GM18511 (cell line): ENCODE measurements around the gene TMEM117.

ENCODE experiments used
- ATAC-seq: cut with Tn5 transposase; IDR thresholded peaks from one replicate; pipeline ENCODE4 v1.9.1; 2021; ENCODE audit warnings: mild to moderate bottlenecking, moderate library complexity; ENCODE audit not compliant: unreplicated experiment

Gene TMEM117

DNA sequence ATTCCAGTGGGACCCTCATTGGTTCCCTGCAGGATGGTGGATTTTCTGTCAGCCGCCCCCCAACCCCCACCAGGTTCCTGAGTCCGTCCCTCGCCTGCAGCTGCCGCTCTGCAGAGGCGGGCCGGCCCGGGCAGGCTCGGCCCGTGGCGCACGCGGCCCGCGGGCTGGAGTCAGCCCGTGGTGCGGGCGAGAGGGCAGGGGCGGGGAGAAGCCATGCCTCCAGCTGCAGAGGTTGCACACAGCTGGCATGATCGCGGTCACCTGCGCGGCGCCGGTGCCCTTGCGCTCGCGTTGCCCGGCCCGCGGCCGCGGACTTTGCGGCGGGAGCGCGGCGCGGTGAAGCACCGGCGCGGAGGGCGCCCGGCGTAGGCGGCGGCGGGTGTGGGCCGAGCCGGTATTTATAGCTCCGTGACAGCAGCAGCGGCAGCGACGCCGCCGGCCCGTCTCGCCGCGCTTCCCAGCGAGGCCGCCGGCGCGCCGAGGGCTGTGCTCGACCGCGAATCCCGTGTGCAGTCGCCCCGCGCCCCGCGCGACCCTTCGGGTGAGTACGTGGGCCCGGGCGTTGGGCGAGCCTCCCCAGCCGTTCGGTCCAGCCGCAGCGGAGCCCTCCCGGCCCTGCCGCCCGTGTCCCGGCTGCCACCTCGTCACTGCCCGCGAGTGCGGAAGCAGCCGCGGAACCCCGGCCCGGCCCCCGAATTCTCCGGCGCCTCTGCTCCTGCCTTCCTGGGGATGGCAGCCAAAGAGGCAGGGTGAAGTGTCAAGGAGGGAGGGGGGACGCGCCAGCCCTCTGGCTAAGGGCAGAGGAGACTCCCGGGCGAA is at the start of gene TMEM117:
Gene TMEM117, plus strand, starts transcription at position 426 of the 819 bp plus-strand sequence.
- ATAC-seq = peak; percentile 81

GRCh38 chr12:43786899-43787693 is 48.8 kb upstream of the TMEM117 start:
- ATAC-seq = no peak

DNA sequence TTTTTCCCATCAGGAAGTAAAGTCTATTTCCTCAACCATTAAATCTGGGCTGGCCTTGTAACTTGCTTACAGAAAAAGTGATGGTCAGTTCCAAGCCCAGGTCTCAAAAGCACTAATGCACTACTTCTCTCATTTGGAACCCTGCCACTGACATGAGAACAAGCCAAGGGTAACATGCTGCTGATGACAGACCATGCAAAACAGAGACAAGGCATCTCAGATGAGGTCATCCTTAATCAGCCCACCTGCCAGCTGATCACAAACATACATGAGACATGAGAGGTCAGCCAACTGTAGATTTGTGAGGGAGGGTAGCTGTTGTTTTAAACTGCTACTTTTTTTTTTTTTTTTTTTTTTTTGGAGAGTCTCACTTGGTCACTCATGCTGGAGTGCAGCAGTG is 45.9 kb upstream of the TMEM117 start:
- ATAC-seq = peak; percentile 58

- peak; percentile 54 for ATAC-seq
Observed at GRCh38 chr12:43795716-43796280, 40.1 kb upstream of the TMEM117 start.

DNA sequence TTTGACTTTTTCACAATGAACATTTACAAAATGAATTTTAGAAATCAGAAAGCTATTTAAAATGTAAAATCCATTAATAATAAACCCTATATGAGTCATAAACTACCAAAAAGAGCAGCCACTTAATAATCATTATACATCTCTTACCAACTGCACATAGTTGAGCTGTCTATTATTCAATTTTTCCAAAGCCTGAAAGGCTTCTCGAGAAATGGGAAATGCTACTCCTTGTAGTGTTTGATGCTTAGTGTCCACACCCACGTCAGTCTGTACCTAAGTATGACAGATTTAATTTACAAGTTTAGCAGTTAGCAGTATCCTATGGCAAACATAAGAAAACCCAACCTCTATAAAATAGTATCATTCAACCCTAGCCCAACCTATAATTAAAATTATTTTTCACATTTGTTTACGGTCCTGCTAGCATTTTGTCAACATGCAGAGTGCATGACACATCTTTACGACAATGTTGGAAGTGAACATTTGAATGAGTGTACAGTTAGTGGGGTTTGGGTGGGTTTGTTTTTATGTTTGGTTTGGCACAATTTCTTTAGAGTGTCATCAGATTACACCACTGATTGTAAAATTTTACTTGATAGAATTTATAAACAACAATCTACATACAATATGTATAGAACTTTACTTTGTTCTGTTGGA is 38.2 kb upstream of the TMEM117 start:
- ATAC-seq = no peak

- peak; percentile 28 for ATAC-seq
Observed at GRCh38 chr12:43805149-43805859, 30.6 kb upstream of the TMEM117 start.

- peak; percentile 96 for ATAC-seq
Observed at GRCh38 chr12:43805860-43806736, 29.8 kb upstream of the TMEM117 start, which contains the start of gene TWF1. TWF1 (minus strand) TSS chr12:43806317; CDS start chr12:43806245, 72 bp downstream.

- no peak for ATAC-seq
Observed at GRCh38 chr12:43806737-43807072, 29.2 kb upstream of the TMEM117 start.

DNA sequence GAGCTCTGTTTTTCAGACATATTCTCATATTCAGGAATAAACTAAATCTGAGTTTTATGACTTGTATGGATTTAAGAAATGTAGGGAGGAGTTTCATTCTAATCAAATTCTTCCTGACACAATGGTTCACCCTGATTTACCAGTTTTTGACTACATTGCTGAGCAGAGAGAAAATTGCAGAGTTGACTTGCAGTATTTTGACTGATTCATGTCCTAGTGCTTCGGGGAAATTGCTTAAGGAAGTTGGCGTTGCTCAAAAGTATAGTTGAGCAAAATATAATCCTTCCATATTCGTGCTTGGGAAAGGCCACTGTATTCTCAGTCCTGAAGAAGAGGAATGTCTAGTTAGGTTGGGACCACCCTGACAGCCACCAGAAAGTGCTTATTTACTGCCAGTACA is 28.5 kb upstream of the TMEM117 start:
- no peak for ATAC-seq

GRCh38 chr12:43812057-43812456 is 23.8 kb upstream of the TMEM117 start:
- no peak for ATAC-seq

DNA sequence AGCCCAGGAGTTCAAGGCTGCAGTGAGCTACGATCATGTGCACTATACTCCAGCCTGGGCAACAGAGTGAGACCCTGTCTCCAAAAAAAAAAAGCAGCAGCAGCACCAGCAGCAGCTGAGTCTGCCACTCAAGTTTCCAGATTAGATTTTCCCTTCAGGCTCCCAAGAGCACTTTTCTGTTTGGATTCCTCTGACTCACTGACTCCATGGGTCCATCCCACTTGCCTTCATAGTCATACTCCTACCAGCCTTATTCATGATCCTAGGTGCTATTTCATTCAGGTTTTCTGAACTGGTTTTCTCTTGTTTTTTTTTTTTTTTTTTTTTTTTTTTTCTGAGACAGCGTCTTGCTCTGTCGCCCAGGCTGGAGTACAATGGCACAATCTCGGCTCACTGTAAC is 23.0 kb upstream of the TMEM117 start:
- no peak for ATAC-seq

DNA sequence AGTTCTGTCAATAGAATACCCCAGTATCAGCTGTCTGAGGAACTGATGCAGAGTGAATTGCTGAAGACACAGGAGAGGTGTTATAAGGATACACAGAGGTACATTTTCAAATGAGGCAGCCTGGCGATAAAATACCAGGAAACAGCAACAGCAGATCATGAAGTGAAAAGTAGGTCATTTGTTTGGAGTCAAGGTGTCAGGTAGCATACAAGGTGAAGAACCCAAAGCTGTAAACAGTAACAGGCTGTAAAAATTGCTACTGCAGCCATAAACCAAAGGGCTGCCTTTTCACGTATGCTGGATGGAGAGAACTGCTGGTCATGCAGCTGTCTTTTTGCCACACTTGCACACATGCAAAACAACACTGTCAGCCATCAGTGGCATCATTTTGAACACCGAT is 20.5 kb upstream of the TMEM117 start:
- ATAC-seq = no peak

DNA sequence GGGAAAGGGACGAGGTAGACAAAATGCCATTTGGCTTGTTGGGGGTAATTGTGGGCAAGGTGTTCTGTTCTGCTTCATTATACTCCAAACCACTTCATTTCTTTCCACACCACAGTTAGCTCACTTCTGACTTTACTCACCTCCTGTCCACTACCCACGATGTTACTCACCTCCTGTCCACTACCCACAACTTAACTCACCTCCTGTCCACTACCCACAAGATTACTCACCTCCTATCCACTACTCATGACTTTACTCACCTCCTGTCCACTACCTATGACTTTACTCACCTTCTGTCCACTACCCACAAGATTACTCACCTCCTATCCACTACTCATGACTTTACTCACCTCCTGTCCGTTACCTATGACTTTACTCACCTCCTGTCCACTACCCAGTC is 19.7 kb upstream of the TMEM117 start:
- ATAC-seq = no peak

GRCh38 chr12:43824207-43824775 is 11.6 kb upstream of the TMEM117 start:
- no peak for ATAC-seq

GRCh38 chr12:43826681-43827080 is 9.2 kb upstream of the TMEM117 start:
- no peak for ATAC-seq

DNA sequence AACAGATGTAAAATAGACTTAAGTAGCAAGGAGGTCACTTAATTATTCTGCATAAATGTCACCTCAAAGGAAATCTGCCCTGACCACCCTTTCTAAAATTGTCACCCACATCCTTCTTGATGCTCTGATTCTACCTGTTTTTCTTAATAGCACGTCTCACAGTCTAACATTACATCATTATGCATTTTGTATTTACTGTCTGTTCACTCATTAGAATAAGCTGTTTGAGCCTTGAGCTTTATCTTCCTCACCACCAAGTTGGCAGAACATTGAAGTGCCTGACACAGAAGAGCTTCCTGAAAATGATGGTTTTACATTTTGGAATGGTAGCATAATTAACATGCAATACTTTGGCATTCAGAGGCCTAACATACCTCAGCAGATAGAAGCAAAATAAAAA is 8.8 kb upstream of the TMEM117 start:
- no peak for ATAC-seq

GRCh38 chr12:43832463-43833168 is 3.3 kb upstream of the TMEM117 start:
- no peak for ATAC-seq

DNA sequence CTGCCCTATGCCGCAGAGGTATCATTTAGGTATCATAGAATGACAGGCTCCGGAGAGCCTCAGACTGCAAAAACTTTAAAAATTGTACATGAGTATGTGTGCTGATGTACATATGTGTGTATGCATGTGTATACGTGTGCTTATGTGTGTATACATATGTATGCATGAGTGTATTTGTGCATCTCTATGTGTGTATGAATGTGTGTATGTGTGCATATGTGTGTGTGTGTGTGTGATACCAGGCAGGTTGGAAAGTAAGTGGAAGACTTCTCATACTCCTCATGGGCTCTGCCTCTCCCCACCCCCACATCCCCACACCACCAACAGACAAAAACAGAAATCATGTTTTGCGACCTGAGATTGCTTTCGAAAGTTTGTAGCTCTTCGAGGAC is 621 bp upstream of the TMEM117 start:
- ATAC-seq = peak; percentile 12
